Measurements from ENCODE around the gene ALLC. TPM values are rescaled to one million over a fixed set of nuclear protein-coding genes. Genes with fewer than 3 reads are reported as not detected.
"Not testable (repeated sequence)": the region's sequence is repeated elsewhere in the genome, so short reads cannot be mapped to it uniquely, and the experiment has no call there.

ALLC gene
- total RNA-seq, 1 donor from 2014 or later, result not detected

GRCh38 chr2:3656762-3657721, 958 bp upstream of the ALLC start:
- intact Hi-C loops (cut with micrococcal nuclease), result no loop called here
- Mint-ChIP-seq H3K27me3 (ENCODE audit: low read depth) (no peaks in the 10 kb centered on the region), H3K27ac (no peak overlapping the region), H3K9me3 (no peaks in the 10 kb centered on the region), H3K4me3 (ENCODE audit: low read depth) (no peak overlapping the region), H3K36me3 (ENCODE audit: low read depth) (no peaks in the 10 kb centered on the region), H3K4me1 (ENCODE audit: low read depth) (peaks cover 2% of the 10 kb centered on the region)
- DNase-seq (ENCODE audit: low spot score), result no peak

GRCh38 chr2:3659447-3660432, 1.7 kb downstream of the ALLC start:
- Mint-ChIP-seq H3K4me1 (ENCODE audit: low read depth) (no peaks in the 10 kb centered on the region), H3K27me3 (ENCODE audit: low read depth) (no peaks in the 10 kb centered on the region), H3K9me3 (no peaks in the 10 kb centered on the region), H3K4me3 (ENCODE audit: low read depth) (no peak overlapping the region), H3K27ac (no peak overlapping the region), H3K36me3 (ENCODE audit: low read depth) (no peaks in the 10 kb centered on the region)
- intact Hi-C loops (cut with micrococcal nuclease), result no loop called here
- no peak for DNase-seq (ENCODE audit: low spot score)

GRCh38 chr2:3660640-3661039, 2.6 kb downstream of the ALLC start:
- H3K4me3 Mint-ChIP-seq (ENCODE audit: low read depth); H3K27ac Mint-ChIP-seq; H3K36me3 Mint-ChIP-seq (ENCODE audit: low read depth); intact Hi-C loops (cut with micrococcal nuclease); H3K9me3 Mint-ChIP-seq; DNase-seq (ENCODE audit: low spot score); H3K4me1 Mint-ChIP-seq (ENCODE audit: low read depth); H3K27me3 Mint-ChIP-seq (ENCODE audit: low read depth): not testable (repeated sequence)

GRCh38 chr2:3661149-3661660, 3.2 kb downstream of the ALLC start:
- Mint-ChIP-seq H3K27ac (no peak overlapping the region), H3K4me3 (ENCODE audit: low read depth) (no peak overlapping the region), H3K9me3 (no peaks in the 10 kb centered on the region), H3K36me3 (ENCODE audit: low read depth) (no peaks in the 10 kb centered on the region), H3K4me1 (ENCODE audit: low read depth) (no peaks in the 10 kb centered on the region), H3K27me3 (ENCODE audit: low read depth) (no peaks in the 10 kb centered on the region)
- DNase-seq (ENCODE audit: low spot score), result no peak
- intact Hi-C loops (cut with micrococcal nuclease), result no loop called here

GRCh38 chr2:3662239-3662638, 4.2 kb downstream of the ALLC start:
- intact Hi-C loops (cut with micrococcal nuclease), result no loop called here
- no peak overlapping the region for H3K27ac Mint-ChIP-seq
- no peaks in the 10 kb centered on the region for H3K4me1 Mint-ChIP-seq (ENCODE audit: low read depth)
- H3K9me3 Mint-ChIP-seq, result no peaks in the 10 kb centered on the region
- H3K36me3 Mint-ChIP-seq (ENCODE audit: low read depth), result no peaks in the 10 kb centered on the region
- no peak for DNase-seq (ENCODE audit: low spot score)
- H3K27me3 Mint-ChIP-seq (ENCODE audit: low read depth), result no peaks in the 10 kb centered on the region
- no peak overlapping the region for H3K4me3 Mint-ChIP-seq (ENCODE audit: low read depth)

- DNase-seq (ENCODE audit: low spot score), result no peak
- H3K9me3 Mint-ChIP-seq, result no peaks in the 10 kb centered on the region
- no peak overlapping the region for H3K27ac Mint-ChIP-seq
- no peak overlapping the region for H3K4me3 Mint-ChIP-seq (ENCODE audit: low read depth)
- H3K4me1 Mint-ChIP-seq (ENCODE audit: low read depth), result no peaks in the 10 kb centered on the region
- no peaks in the 10 kb centered on the region for H3K27me3 Mint-ChIP-seq (ENCODE audit: low read depth)
- intact Hi-C loops (cut with micrococcal nuclease), result no loop called here
- H3K36me3 Mint-ChIP-seq (ENCODE audit: low read depth), result no peaks in the 10 kb centered on the region
Measured at GRCh38 chr2:3664118-3664517, 6.1 kb downstream of the ALLC start.

GRCh38 chr2:3664925-3665324, 6.9 kb downstream of the ALLC start:
- Mint-ChIP-seq H3K4me3 (ENCODE audit: low read depth) (no peak overlapping the region), H3K9me3 (no peaks in the 10 kb centered on the region), H3K27me3 (ENCODE audit: low read depth) (no peaks in the 10 kb centered on the region), H3K27ac (no peak overlapping the region), H3K4me1 (ENCODE audit: low read depth) (no peaks in the 10 kb centered on the region), H3K36me3 (ENCODE audit: low read depth) (no peaks in the 10 kb centered on the region)
- intact Hi-C loops (cut with micrococcal nuclease), result no loop called here
- no peak for DNase-seq (ENCODE audit: low spot score)

GRCh38 chr2:3665886-3666612, 8.0 kb downstream of the ALLC start:
- no peak overlapping the region for H3K27ac Mint-ChIP-seq
- H3K36me3 Mint-ChIP-seq (ENCODE audit: low read depth), result no peaks in the 10 kb centered on the region
- intact Hi-C loops (cut with micrococcal nuclease), result no loop called here
- H3K27me3 Mint-ChIP-seq (ENCODE audit: low read depth), result no peaks in the 10 kb centered on the region
- H3K4me1 Mint-ChIP-seq (ENCODE audit: low read depth), result no peaks in the 10 kb centered on the region
- DNase-seq (ENCODE audit: low spot score), result no peak
- H3K4me3 Mint-ChIP-seq (ENCODE audit: low read depth), result no peak overlapping the region
- no peaks in the 10 kb centered on the region for H3K9me3 Mint-ChIP-seq

GRCh38 chr2:3666613-3666975, 8.6 kb downstream of the ALLC start:
- Mint-ChIP-seq H3K4me3 (ENCODE audit: low read depth) (no peak overlapping the region), H3K27me3 (ENCODE audit: low read depth) (no peaks in the 10 kb centered on the region), H3K9me3 (no peaks in the 10 kb centered on the region), H3K4me1 (ENCODE audit: low read depth) (no peaks in the 10 kb centered on the region), H3K36me3 (ENCODE audit: low read depth) (no peaks in the 10 kb centered on the region), H3K27ac (no peak overlapping the region)
- no peak for DNase-seq (ENCODE audit: low spot score)
- intact Hi-C loops (cut with micrococcal nuclease), result no loop called here

- H3K9me3 Mint-ChIP-seq, result no peaks in the 10 kb centered on the region
- intact Hi-C loops (cut with micrococcal nuclease), result no loop called here
- no peak overlapping the region for H3K4me3 Mint-ChIP-seq (ENCODE audit: low read depth)
- H3K36me3 Mint-ChIP-seq (ENCODE audit: low read depth), result no peaks in the 10 kb centered on the region
- no peak overlapping the region for H3K27ac Mint-ChIP-seq
- DNase-seq (ENCODE audit: low spot score), result peak; percentile 1
- no peaks in the 10 kb centered on the region for H3K27me3 Mint-ChIP-seq (ENCODE audit: low read depth)
- no peaks in the 10 kb centered on the region for H3K4me1 Mint-ChIP-seq (ENCODE audit: low read depth)
Measured at GRCh38 chr2:3667151-3667631, 9.2 kb downstream of the ALLC start.

- Mint-ChIP-seq H3K4me3 (ENCODE audit: low read depth) (no peak overlapping the region), H3K4me1 (ENCODE audit: low read depth) (no peaks in the 10 kb centered on the region), H3K36me3 (ENCODE audit: low read depth) (no peaks in the 10 kb centered on the region), H3K27ac (no peak overlapping the region), H3K9me3 (no peaks in the 10 kb centered on the region), H3K27me3 (ENCODE audit: low read depth) (no peaks in the 10 kb centered on the region)
- no peak for DNase-seq (ENCODE audit: low spot score)
- intact Hi-C loops (cut with micrococcal nuclease), result no loop called here
Measured at GRCh38 chr2:3669656-3670055, 11.7 kb downstream of the ALLC start.

- no peaks in the 10 kb centered on the region for H3K36me3 Mint-ChIP-seq (ENCODE audit: low read depth)
- H3K27ac Mint-ChIP-seq, result no peak overlapping the region
- intact Hi-C loops (cut with micrococcal nuclease), result no loop called here
- DNase-seq (ENCODE audit: low spot score), result no peak
- H3K27me3 Mint-ChIP-seq (ENCODE audit: low read depth), result no peaks in the 10 kb centered on the region
- no peak overlapping the region for H3K4me3 Mint-ChIP-seq (ENCODE audit: low read depth)
- H3K4me1 Mint-ChIP-seq (ENCODE audit: low read depth), result no peaks in the 10 kb centered on the region
- H3K9me3 Mint-ChIP-seq, result no peaks in the 10 kb centered on the region
Measured at GRCh38 chr2:3670376-3670775, 12.4 kb downstream of the ALLC start.
